Measurements from ENCODE around the gene ALAS1. TPM values are rescaled to one million over a fixed set of nuclear protein-coding genes. Genes with fewer than 3 reads are reported as not detected.

The ALAS1 gene
- total and polyA plus RNA-seq, 2 of the 13 experiments (the other 11 are each of a cell fraction or from before 2014, with no cell fraction given), result 36.0 to 43.2 TPM

DNA sequence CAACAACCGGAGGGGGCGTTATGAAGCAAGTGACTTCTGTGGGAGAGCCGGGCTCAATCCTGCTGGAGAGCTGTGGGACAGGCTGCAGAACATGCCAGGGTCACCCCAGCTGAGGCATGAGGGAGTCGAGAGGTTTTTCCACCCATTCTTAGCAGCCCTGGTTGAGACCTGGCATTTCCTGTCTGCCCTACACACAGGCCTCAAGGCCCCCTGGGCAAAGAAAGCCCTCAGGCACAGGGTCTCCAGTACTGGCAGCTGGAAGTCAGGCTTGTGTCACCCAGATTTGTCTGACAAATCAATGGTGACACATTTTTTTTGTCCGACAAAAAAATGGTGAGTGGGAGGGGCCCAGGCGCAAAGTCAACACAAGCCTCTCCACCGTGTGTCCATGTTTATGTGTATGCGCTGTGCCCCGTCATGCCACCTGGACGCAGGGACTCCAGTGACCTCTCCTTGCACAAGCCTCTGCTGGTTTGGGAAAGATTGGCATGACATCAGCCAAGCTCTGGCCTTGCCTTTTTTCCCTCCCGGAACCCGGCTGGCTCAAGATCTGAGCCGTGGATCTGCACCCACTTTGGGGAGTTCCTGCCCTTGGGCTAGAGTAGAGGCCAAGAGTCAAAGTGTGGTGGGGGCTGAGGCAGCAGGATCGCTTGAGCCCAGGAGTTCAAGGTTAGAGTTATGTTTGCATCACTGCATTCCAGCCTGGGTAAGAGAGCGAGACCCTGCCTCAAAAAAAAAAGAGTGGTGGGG, 20.8 kb upstream of the ALAS1 start (continued):
- TF ChIP-seq, protein P1, sequence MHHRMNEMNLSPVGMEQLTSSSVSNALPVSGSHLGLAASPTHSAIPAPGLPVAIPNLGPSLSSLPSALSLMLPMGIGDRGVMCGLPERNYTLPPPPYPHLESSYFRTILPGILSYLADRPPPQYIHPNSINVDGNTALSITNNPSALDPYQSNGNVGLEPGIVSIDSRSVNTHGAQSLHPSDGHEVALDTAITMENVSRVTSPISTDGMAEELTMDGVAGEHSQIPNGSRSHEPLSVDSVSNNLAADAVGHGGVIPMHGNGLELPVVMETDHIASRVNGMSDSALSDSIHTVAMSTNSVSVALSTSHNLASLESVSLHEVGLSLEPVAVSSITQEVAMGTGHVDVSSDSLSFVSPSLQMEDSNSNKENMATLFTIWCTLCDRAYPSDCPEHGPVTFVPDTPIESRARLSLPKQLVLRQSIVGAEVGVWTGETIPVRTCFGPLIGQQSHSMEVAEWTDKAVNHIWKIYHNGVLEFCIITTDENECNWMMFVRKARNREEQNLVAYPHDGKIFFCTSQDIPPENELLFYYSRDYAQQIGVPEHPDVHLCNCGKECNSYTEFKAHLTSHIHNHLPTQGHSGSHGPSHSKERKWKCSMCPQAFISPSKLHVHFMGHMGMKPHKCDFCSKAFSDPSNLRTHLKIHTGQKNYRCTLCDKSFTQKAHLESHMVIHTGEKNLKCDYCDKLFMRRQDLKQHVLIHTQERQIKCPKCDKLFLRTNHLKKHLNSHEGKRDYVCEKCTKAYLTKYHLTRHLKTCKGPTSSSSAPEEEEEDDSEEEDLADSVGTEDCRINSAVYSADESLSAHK (CRISPR knock-in tag; IDR thresholded peaks at IDR 0.05; ENCODE audit: borderline replicate concordance), result 0 out of 2 replicates have a peak, but pooled peaks have one; percentile 33
- no peak for TF ChIP-seq ZNF577 (CRISPR knock-in tag; IDR thresholded peaks at IDR 0.05; ENCODE audit: borderline replicate concordance, low read depth)
- no peak for TF ChIP-seq ZNF263 (CRISPR knock-in tag; IDR thresholded peaks at IDR 0.05)
- no peak for TF ChIP-seq ATRX (CRISPR knock-in tag; IDR thresholded peaks at IDR 0.05; ENCODE audit: borderline replicate concordance)
- TF ChIP-seq, protein P2, sequence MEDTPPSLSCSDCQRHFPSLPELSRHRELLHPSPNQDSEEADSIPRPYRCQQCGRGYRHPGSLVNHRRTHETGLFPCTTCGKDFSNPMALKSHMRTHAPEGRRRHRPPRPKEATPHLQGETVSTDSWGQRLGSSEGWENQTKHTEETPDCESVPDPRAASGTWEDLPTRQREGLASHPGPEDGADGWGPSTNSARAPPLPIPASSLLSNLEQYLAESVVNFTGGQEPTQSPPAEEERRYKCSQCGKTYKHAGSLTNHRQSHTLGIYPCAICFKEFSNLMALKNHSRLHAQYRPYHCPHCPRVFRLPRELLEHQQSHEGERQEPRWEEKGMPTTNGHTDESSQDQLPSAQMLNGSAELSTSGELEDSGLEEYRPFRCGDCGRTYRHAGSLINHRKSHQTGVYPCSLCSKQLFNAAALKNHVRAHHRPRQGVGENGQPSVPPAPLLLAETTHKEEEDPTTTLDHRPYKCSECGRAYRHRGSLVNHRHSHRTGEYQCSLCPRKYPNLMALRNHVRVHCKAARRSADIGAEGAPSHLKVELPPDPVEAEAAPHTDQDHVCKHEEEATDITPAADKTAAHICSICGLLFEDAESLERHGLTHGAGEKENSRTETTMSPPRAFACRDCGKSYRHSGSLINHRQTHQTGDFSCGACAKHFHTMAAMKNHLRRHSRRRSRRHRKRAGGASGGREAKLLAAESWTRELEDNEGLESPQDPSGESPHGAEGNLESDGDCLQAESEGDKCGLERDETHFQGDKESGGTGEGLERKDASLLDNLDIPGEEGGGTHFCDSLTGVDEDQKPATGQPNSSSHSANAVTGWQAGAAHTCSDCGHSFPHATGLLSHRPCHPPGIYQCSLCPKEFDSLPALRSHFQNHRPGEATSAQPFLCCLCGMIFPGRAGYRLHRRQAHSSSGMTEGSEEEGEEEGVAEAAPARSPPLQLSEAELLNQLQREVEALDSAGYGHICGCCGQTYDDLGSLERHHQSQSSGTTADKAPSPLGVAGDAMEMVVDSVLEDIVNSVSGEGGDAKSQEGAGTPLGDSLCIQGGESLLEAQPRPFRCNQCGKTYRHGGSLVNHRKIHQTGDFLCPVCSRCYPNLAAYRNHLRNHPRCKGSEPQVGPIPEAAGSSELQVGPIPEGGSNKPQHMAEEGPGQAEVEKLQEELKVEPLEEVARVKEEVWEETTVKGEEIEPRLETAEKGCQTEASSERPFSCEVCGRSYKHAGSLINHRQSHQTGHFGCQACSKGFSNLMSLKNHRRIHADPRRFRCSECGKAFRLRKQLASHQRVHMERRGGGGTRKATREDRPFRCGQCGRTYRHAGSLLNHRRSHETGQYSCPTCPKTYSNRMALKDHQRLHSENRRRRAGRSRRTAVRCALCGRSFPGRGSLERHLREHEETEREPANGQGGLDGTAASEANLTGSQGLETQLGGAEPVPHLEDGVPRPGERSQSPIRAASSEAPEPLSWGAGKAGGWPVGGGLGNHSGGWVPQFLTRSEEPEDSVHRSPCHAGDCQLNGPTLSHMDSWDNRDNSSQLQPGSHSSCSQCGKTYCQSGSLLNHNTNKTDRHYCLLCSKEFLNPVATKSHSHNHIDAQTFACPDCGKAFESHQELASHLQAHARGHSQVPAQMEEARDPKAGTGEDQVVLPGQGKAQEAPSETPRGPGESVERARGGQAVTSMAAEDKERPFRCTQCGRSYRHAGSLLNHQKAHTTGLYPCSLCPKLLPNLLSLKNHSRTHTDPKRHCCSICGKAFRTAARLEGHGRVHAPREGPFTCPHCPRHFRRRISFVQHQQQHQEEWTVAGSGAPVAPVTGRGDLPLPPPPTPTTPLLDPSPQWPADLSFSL (CRISPR knock-in tag; IDR thresholded peaks at IDR 0.05), result no peak
- no peak for TF ChIP-seq NRL (CRISPR knock-in tag; IDR thresholded peaks at IDR 0.05; ENCODE audit: borderline replicate concordance)
- TF ChIP-seq GLI4 (CRISPR knock-in tag; IDR thresholded peaks at IDR 0.05; ENCODE audit: borderline replicate concordance), result no peak
- TF ChIP-seq, protein P3, sequence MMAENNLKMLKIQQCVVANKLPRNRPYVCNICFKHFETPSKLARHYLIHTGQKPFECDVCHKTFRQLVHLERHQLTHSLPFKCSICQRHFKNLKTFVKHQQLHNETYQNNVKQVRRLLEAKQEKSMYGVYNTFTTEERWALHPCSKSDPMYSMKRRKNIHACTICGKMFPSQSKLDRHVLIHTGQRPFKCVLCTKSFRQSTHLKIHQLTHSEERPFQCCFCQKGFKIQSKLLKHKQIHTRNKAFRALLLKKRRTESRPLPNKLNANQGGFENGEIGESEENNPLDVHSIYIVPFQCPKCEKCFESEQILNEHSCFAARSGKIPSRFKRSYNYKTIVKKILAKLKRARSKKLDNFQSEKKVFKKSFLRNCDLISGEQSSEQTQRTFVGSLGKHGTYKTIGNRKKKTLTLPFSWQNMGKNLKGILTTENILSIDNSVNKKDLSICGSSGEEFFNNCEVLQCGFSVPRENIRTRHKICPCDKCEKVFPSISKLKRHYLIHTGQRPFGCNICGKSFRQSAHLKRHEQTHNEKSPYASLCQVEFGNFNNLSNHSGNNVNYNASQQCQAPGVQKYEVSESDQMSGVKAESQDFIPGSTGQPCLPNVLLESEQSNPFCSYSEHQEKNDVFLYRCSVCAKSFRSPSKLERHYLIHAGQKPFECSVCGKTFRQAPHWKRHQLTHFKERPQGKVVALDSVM (CRISPR knock-in tag; IDR thresholded peaks at IDR 0.05), result peak; percentile 69; the same call in 1 of the 2 replicates
- TF ChIP-seq, protein P4, sequence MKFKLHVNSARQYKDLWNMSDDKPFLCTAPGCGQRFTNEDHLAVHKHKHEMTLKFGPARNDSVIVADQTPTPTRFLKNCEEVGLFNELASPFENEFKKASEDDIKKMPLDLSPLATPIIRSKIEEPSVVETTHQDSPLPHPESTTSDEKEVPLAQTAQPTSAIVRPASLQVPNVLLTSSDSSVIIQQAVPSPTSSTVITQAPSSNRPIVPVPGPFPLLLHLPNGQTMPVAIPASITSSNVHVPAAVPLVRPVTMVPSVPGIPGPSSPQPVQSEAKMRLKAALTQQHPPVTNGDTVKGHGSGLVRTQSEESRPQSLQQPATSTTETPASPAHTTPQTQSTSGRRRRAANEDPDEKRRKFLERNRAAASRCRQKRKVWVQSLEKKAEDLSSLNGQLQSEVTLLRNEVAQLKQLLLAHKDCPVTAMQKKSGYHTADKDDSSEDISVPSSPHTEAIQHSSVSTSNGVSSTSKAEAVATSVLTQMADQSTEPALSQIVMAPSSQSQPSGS (CRISPR knock-in tag; IDR thresholded peaks at IDR 0.05), result peak; percentile 60; the same call in 1 of the 2 replicates
- no peak for TF ChIP-seq ATF7 (IDR thresholded peaks at IDR 0.05)
- peak; percentile 67; the same call in 1 of the 2 replicates for TF ChIP-seq ATF7 (CRISPR knock-in tag; IDR thresholded peaks at IDR 0.05)
- TF ChIP-seq MAF1 (CRISPR knock-in tag; IDR thresholded peaks at IDR 0.05; ENCODE audit: borderline replicate concordance), result no peak
- TF ChIP-seq ZNF143 (CRISPR knock-in tag; IDR thresholded peaks at IDR 0.05), result no peak
- no peak for TF ChIP-seq ZNF83 (CRISPR knock-in tag; IDR thresholded peaks at IDR 0.05; ENCODE audit: borderline replicate concordance)
- no peak for TF ChIP-seq ZFP82 (CRISPR knock-in tag; IDR thresholded peaks at IDR 0.05; ENCODE audit: borderline replicate concordance)
- no peak for TF ChIP-seq KAT8 (CRISPR knock-in tag; IDR thresholded peaks at IDR 0.05)

Data from HepG2 (cell line).